Stimulated activated CD8-positive, alpha-beta memory T cell treated with anti-CD3 and anti-CD28 coated beads, Interleukin-15, amount 100 ng/mL, for 1 hour (primary cell): ENCODE results near the gene TRABD2B.

Experiments
- DNase-seq: peaks from one replicate; pipeline ENCODE4 v3.0.0-alpha.2; 2020; ENCODE audit warnings: low read depth

Gene TRABD2B

DNA sequence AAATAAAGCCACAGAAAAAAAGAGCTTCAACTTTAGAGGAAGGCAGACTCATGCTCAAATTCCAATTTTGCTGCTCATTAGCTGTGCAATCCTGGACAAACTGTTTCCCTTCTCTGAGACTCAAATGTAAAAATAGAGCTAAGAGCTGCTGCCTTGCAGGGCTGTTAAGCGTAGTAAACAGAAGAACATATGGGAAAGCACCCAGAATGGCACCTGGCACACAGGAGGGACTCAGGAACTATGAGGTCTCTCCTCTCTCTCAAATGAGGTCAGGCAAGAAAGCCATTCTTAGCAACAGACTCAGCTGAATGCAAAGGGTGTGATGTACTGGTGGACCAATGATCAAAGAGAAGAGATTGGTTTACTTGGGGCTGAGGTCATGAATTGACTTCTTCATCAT, 61.3 kb downstream of the TRABD2B start:
- DNase-seq = no peak

GRCh38 chr1:47935163-47935562, 62.0 kb downstream of the TRABD2B start:
- no peak for DNase-seq

DNA sequence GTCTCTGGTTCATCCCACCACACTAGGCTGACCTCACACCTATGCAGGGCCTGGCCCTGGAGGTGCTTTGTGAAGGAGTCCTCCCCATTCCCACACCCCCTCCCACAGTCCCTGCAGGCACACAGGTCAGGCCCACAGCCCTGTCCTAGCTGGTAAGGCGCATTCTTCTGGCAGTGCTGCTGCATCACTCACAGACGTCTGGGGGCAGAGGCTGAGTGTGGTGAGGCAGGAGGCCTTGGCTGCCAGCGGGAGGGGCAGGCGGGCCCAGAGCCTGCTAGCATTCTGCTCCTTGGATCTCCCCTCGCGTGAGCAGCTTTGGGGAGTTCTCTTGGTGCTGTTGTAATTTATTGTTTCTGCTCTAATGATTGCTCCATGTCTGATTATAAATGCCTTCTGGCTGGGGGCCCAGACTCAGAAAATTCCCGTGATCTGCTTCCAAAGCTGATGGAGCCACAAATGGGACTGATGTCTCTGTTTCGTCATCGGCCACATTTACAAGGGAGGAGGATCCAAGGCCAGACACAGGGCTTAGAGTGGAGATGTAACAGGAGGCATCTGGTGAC, 62.9 kb downstream of the TRABD2B start:
- DNase-seq = no peak

DNA sequence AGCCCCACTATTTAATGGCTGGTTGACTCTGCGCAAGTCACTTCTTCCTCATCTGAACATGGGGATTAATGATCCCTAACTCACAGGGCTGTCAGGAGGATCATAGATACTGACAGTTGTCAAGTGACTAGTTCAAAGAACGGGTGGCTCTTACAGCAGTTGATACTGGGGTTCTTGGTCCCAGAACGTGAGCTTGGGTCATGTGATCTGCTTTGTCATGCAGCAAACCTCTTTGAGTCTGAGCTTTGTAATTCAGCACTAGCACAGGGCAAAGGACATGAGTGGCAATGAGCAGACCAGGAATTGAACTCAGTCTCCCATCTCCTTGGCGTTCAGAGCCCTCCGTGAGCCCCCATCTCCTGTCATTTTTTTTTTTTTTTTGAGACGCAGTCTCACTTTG, 64.4 kb downstream of the TRABD2B start:
- DNase-seq = no peak

DNA sequence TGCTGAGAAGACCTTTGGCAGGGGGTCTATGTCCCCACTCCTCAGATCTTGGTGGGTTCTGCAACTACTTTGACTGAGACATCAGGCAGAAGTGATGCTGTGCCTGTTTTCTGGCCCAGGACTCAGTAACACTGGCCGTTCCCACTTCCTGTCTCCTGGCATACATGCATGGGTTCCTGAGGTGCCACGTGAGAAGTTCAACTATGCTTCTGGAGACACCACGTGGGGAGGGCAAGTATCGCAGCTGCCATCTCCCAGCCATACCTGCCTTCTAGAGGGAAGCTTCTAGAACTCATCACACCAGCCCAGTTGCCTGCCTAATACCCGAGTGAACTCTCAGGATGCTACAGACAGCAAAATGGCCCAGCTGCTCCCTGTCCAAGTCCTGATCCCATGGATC, 65.8 kb downstream of the TRABD2B start:
- DNase-seq = no peak

DNA sequence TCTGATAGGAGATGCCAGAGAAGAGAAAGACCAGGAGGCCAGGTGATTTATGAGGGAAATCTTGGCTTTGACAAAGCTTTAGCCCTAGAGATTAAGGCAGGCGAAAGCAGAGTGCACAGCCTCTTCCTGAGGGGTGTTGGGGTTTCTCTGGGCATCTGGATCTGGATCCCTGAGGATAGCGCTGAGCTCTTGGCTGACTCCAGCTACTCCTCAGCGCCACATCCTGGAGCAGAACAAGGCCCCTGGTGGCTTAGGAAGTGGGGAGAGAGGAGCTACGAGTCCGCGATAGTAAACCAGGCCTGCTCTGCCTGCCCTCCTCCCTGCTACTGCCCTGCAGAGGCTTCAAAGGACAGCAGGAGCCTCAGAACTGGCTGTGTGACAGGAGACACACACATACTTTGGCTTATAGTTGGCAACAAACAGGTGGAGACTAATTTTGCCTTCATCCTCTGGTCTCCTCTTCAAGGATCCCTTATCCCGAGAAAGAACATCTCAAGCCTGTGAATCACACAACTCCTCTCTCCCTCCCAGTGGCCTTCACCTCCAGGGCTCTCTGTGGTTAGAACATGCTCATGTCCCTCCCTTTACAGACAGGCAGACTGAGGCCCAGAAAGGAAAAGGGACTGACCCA, 66.9 kb downstream of the TRABD2B start:
- DNase-seq = no peak

DNA sequence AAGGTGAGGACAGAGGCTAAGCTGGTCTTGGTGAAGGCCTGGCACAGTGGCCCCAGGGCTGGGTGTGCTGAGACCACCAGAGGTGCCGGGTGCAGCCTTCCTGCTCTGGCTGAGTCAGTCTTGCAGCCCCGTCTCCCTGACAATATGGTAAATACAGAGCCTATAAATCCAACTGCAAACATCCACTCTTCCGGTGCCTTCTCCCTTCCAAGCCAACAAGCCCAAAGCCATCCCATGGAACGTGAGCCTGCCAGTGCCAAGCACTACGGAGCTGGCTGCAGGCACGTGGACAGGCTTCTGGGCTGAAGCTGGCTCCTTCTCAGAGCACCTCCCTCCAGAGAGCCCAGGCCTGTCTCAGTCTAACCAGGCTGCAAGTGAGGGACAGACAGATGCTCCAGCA, 70.0 kb downstream of the TRABD2B start:
- no peak for DNase-seq

GRCh38 chr1:47926461-47926999, 70.7 kb downstream of the TRABD2B start:
- no peak for DNase-seq

DNA sequence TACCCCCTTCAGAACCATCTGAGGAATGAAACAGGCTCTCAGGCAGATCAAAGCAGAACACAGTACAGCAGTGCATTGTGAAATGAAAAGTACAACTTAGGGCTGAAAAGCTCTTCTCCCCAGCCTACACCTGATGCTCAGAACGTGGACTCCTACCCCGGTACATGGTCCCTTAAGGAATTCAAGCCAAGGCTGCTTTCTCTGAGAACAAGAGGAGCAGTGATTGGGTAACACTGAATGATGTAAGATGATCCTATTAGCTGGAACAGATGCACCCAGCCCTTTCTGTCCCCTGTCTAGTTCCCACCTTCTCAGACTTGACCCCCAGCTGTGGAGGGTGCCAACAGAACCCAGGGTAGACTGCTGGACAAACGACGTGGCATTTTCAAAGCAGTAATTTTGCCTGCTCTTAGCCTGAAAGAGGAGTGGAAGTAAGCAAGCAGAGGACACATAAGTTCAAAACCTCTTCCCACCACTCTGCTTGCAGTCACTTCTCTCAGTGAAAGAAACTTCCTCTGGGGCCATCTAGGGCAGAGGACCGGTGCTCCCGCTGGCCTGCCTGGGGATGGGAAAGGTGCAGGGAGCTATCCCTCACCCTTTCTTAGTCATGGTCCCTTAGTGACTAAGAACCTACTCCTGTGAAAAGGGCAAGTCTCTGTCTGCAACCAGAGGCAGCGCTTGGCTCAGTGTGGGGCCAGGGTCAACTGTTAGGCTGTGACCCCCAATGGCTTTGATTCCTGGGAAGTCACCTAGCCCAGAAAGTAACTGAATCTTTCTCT, 72.7 kb downstream of the TRABD2B start:
- no peak for DNase-seq

- no peak for DNase-seq
Observed at GRCh38 chr1:47921935-47922415, 75.2 kb downstream of the TRABD2B start.

DNA sequence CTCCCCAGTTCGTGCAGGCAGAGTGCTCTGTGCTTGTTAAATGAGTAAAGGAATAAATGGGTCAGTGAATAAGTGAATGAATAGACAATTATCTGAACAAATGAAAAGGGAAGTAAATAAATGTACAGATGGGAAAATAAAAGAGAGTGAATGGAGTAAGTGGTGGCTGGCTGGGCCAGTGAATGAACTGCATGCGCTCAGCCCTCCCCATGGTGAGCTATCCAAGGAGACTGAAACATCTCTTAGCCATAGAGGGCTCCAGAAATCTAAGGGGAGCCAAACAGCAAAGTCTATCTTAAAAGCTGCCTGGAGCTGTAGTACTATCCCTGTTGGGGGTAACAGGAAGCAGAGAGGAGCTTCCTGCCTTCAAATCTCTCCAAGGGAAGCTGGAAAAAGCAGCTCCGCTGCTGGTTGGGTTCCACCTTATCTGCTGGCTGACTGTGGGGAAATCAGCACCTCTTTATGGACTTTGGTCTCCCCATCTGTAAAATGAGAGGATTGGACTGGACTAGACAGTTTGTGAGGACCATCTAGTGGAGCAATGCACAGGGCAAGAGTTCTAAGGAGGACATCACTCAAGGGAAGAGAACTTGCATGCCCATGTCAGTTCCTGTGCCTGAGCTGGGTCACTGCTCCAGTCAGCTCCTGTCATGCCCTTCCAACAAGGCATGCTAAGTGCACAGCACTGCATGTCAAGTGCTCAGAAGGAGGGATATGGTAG, 77.9 kb downstream of the TRABD2B start:
- no peak for DNase-seq

GRCh38 chr1:47918257-47918867, 78.8 kb downstream of the TRABD2B start:
- no peak for DNase-seq

DNA sequence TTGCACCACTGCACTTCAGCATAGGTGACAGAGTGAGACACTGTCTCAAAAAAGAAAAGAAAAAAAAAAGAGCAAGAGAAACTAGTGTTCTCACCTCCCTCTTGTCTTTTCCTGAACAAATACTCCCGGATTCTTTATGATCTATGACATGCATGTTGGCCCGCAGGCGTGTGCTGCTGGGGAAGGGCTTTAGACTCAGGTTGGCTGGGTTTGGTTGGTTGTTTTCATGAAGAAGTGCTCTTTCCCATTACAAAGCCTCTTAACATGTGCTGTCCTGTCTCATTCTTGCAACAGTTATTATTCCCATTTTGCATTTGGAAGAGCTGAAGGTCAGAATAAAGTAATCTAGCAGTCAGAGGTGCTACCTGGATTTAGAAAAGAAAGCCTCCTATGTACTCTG, 79.5 kb downstream of the TRABD2B start:
- DNase-seq = no peak

DNA sequence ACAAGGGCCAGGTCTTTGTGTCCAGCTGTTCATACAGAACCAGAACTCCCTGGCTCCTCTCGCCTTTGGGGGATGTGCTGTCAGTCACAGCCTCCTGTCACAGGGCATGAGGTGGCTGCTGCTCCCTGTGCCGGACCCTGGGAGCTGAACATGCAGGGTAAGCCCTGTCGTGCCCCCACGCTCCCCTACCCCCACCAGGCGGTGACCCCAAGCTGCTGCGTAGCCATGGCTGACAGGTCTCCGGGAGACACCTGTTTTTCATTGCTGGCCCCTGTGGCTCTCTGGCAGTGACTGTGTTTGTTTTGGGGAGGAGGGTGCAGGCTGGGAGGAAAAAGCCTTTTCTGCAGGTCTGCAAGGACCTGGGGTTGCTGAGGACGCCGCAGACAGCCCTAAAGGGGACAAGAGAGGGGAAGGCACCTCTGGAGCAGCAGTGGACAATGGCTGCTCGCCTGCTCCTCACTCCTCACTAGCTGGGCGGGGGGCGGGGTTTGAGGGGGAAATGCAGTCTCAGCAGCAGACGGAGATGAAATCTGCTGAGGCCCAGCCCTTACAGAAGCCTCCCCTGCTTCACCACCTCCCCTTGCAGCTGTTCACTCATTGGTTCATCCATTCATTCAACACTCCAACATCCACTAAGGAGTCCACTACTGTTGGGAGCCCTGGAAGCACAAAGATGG, 81.4 kb downstream of the TRABD2B start:
- DNase-seq = no peak

- DNase-seq = no peak
Observed at GRCh38 chr1:47914952-47915676, 82.1 kb downstream of the TRABD2B start.

- DNase-seq = no peak
Observed at GRCh38 chr1:47914218-47914938, 82.8 kb downstream of the TRABD2B start.

GRCh38 chr1:47913225-47913823, 83.9 kb downstream of the TRABD2B start:
- DNase-seq = no peak

- no peak for DNase-seq
Observed at GRCh38 chr1:47912756-47913155, 84.4 kb downstream of the TRABD2B start.

DNA sequence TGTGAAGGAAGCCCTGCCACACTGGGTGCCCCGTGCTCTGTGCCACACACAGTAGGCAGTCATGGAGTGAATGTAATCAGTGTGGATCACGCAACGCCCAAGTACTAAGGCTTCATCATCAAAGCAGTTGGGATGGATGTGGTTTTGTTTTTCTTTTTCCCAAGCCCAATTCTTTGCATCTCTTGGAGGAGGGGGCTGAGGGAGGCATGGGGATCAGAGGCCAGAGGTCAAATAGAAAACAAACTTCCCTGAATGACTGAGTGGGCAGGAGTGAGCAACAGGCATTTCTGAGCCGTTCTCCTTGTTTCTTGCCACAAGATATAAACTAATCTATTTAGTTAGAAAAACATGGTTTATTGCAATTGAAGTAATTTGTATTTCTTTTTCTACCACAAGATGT, 85.3 kb downstream of the TRABD2B start:
- DNase-seq = no peak

- DNase-seq = no peak
Observed at GRCh38 chr1:47911424-47911823, 85.8 kb downstream of the TRABD2B start.
